Measurements from ENCODE around the gene PPFIA1.

PPFIA1 gene

GRCh38 chr11:70381350-70381749 is 110.9 kb downstream of the PPFIA1 start:
- DNase-seq (ENCODE audit: low spot score): no peak
- Histone ChIP-seq H3K4me3 (ENCODE audit: severe bottlenecking) (no peak overlapping the region), H3K36me3 (ENCODE audit: low read depth) (peaks cover 49% of the 10 kb centered on the region), H3K4me1 (ENCODE audit: insufficient read depth, poor library complexity, severe bottlenecking) (no peaks in the 10 kb centered on the region), H3K27me3 (ENCODE audit: insufficient read depth, poor library complexity, severe bottlenecking) (no peaks in the 10 kb centered on the region), H3K9me3 (ENCODE audit: severe bottlenecking) (no peaks in the 10 kb centered on the region), H3K27ac (ENCODE audit: poor library complexity, severe bottlenecking) (no peak overlapping the region)
- ATAC-seq (ENCODE audit: low read depth): no peak; the same call in 2 of the 3 replicates
- no peak for TF ChIP-seq CTCF (IDR thresholded peaks at IDR 0.05; ENCODE audit: poor library complexity, severe bottlenecking)

- no peak overlapping the region for H3K4me3 ChIP-seq (ENCODE audit: severe bottlenecking)
- H3K27me3 ChIP-seq (ENCODE audit: insufficient read depth, poor library complexity, severe bottlenecking): no peaks in the 10 kb centered on the region
- no peaks in the 10 kb centered on the region for H3K9me3 ChIP-seq (ENCODE audit: severe bottlenecking)
- H3K36me3 ChIP-seq (ENCODE audit: low read depth): peaks cover 42% of the 10 kb centered on the region
- no peak for TF ChIP-seq CTCF (IDR thresholded peaks at IDR 0.05; ENCODE audit: poor library complexity, severe bottlenecking)
- no peaks in the 10 kb centered on the region for H3K4me1 ChIP-seq (ENCODE audit: insufficient read depth, poor library complexity, severe bottlenecking)
- DNase-seq (ENCODE audit: low spot score): no peak
- ATAC-seq (ENCODE audit: low read depth): peak; percentile 51; the same call in 2 of the 3 replicates
- H3K27ac ChIP-seq (ENCODE audit: poor library complexity, severe bottlenecking): no peak overlapping the region
Observed at GRCh38 chr11:70381872-70382861, 111.7 kb downstream of the PPFIA1 start.

GRCh38 chr11:70383664-70384565 is 113.4 kb downstream of the PPFIA1 start:
- Histone ChIP-seq H3K27me3 (ENCODE audit: insufficient read depth, poor library complexity, severe bottlenecking) (no peaks in the 10 kb centered on the region), H3K4me1 (ENCODE audit: insufficient read depth, poor library complexity, severe bottlenecking) (no peaks in the 10 kb centered on the region), H3K36me3 (ENCODE audit: low read depth) (peaks cover 25% of the 10 kb centered on the region), H3K27ac (ENCODE audit: poor library complexity, severe bottlenecking) (no peak overlapping the region), H3K4me3 (ENCODE audit: severe bottlenecking) (no peak overlapping the region), H3K9me3 (ENCODE audit: severe bottlenecking) (no peaks in the 10 kb centered on the region)
- DNase-seq (ENCODE audit: low spot score) (no peak), ATAC-seq (ENCODE audit: low read depth) (no peak)
- TF ChIP-seq CTCF (IDR thresholded peaks at IDR 0.05; ENCODE audit: poor library complexity, severe bottlenecking): no peak

GRCh38 chr11:70384566-70385152 is 114.2 kb downstream of the PPFIA1 start:
- ATAC-seq (ENCODE audit: low read depth): no peak
- peaks cover 22% of the 10 kb centered on the region for H3K36me3 ChIP-seq (ENCODE audit: low read depth)
- H3K4me3 ChIP-seq (ENCODE audit: severe bottlenecking): no peak overlapping the region

More at GRCh38 chr11:70384566-70385152, 114.2 kb downstream of the PPFIA1 start:
- TF ChIP-seq CTCF (IDR thresholded peaks at IDR 0.05; ENCODE audit: poor library complexity, severe bottlenecking): no peak
- Histone ChIP-seq H3K27ac (ENCODE audit: poor library complexity, severe bottlenecking) (no peak overlapping the region), H3K9me3 (ENCODE audit: severe bottlenecking) (no peaks in the 10 kb centered on the region), H3K27me3 (ENCODE audit: insufficient read depth, poor library complexity, severe bottlenecking) (no peaks in the 10 kb centered on the region), H3K4me1 (ENCODE audit: insufficient read depth, poor library complexity, severe bottlenecking) (no peaks in the 10 kb centered on the region)
- DNase-seq (ENCODE audit: low spot score): no peak

All from RWPE2 (cell line).